ENCODE data around the gene CD200R1. TPM values are rescaled to one million over a fixed set of nuclear protein-coding genes. Genes with fewer than 3 reads are reported as not detected.

CD200R1 gene
- total RNA-seq, 1 donor from 2014 or later, result 1.5 TPM

DNA sequence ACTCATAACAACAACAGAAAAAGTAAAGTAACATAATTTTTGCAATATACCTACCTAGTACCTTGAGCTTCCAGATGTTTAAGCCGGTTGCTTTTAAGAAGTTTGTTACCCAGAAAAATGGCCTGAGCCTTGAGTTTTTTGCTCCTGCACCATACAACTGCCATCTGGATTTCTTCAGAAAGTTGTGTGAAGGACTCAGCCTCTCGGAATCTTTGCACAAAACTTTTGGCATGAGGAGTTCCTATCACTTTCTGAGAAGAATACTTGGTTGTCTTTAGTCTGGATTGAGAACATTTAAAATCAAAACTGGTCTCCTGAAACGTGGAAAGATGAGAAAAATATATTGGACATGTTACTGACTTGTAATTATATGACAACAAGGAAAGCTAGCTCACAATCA, 33.2 kb upstream of the CD200R1 start:
- DNase-seq (no peak), ATAC-seq (no peak)
- TF ChIP-seq, protein P1, sequence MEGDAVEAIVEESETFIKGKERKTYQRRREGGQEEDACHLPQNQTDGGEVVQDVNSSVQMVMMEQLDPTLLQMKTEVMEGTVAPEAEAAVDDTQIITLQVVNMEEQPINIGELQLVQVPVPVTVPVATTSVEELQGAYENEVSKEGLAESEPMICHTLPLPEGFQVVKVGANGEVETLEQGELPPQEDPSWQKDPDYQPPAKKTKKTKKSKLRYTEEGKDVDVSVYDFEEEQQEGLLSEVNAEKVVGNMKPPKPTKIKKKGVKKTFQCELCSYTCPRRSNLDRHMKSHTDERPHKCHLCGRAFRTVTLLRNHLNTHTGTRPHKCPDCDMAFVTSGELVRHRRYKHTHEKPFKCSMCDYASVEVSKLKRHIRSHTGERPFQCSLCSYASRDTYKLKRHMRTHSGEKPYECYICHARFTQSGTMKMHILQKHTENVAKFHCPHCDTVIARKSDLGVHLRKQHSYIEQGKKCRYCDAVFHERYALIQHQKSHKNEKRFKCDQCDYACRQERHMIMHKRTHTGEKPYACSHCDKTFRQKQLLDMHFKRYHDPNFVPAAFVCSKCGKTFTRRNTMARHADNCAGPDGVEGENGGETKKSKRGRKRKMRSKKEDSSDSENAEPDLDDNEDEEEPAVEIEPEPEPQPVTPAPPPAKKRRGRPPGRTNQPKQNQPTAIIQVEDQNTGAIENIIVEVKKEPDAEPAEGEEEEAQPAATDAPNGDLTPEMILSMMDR (IDR thresholded peaks at IDR 0.05), result no peak
- Histone ChIP-seq H3K4me1 (no peaks in the 10 kb centered on the region), H3K4me3 (no peak overlapping the region), H3K27ac (no peak overlapping the region), H3K9me3 (no peaks in the 10 kb centered on the region), H3K36me3 (peaks cover 99% of the 10 kb centered on the region), H3K27me3 (ENCODE audit: low read depth) (no peaks in the 10 kb centered on the region)
- intact Hi-C loops (cut with DNase I), result no loop called here

DNA sequence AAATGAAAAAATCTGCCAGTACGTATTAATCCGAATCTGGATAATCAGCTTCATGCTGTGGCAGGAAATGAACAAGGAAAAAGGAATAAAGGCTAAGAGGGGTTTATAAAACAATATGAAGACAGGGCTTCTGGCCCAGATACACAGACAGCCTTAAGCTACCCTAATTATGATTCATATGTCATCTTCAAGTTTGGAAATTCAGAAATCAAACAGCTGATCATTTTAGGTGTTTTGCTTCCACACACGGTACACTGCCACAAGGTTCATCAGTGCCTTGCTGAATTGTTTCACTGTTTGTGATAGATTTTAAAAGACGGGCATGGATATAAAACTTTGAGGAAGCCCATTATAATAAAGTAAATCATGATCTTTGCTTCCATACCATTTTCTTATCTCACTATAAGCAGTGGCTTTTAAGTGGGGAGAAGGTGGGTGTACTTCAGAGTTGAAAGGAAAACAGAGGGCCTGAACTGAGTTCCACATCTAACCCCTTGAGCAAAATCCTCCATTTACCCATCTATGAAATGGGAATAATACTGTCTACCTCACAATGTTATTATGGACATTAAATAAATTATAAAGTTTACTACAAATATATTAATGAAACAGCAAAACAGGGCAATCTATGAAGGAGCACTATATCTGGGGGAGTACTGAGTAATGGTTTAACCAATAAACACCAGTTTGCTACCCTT, 31.6 kb upstream of the CD200R1 start:
- Histone ChIP-seq H3K27ac (no peak overlapping the region), H3K36me3 (peaks cover 99% of the 10 kb centered on the region), H3K9me3 (no peaks in the 10 kb centered on the region), H3K4me1 (no peaks in the 10 kb centered on the region), H3K27me3 (ENCODE audit: low read depth) (no peaks in the 10 kb centered on the region), H3K4me3 (no peak overlapping the region)
- no peak for DNase-seq
- no peak for ATAC-seq
- TF ChIP-seq, protein P1 (IDR thresholded peaks at IDR 0.05), result no peak
- intact Hi-C loops (cut with DNase I), result no loop called here

DNA sequence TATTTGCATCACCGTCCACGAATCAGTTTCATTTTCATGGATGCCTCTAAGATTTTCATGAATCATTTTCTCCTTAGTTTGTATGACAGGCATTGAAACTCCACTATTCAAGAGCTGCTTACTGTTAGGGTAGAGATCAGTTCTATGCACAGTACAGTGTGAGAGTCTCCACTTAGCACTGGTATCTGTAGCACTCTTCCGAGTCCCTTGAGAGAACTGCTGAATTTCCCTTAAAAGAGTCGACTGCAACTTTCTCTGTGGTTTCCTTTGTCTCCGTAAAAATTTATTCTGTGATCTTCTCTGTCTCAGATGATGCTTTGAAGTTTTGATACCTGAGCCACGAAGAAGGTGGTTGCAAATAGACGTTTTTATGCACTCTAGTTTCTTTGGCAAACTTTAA, 30.7 kb upstream of the CD200R1 start:
- Histone ChIP-seq H3K27ac (no peak overlapping the region), H3K36me3 (peaks cover 99% of the 10 kb centered on the region), H3K9me3 (no peaks in the 10 kb centered on the region), H3K4me1 (no peaks in the 10 kb centered on the region), H3K4me3 (no peak overlapping the region), H3K27me3 (ENCODE audit: low read depth) (no peaks in the 10 kb centered on the region)
- intact Hi-C loops (cut with DNase I), result no loop called here
- TF ChIP-seq, protein P1 (IDR thresholded peaks at IDR 0.05), result no peak
- no peak for DNase-seq
- ATAC-seq, result no peak

DNA sequence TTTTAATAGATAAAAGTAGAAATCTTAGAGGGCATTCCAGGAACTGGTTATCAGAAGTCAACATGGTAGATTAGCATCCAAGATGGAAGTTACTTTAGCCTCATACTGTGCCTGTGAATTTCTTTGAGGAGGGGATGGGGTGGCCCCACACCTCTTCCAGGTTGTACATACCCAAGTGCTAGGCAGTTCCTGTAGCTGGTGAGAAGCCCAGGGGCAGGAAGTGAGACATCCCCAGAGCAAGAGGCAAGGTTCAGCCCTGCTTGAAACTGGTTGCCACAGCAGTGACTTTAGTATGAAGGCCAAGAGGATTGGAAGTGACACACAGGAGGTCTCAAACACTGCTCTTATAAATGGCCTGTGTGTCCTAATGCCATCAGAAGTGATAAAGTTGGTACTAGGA, 27.8 kb upstream of the CD200R1 start:
- peaks cover 99% of the 10 kb centered on the region for H3K36me3 ChIP-seq
- no peak for ATAC-seq

DNA sequence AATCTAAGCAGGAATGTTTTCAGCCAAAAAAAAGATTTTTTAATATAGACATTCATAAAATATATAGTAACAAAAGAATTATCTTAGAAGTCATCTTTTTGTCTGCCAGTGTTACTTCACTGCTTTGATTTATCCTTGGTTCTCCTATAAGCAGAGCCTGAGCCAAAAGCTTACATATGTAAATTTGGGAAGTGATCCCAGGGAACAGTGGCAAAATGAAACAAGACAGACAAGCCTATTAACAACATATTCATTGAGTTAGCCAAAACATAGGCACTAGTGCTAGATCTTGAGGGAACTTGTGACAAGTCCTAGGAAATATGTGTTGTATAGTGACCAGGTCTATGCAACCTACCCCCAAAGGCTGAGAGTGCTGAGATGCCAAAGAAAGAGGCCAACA, 27.1 kb upstream of the CD200R1 start:
- TF ChIP-seq, protein P1 (IDR thresholded peaks at IDR 0.05), result no peak
- H3K9me3 ChIP-seq, result no peaks in the 10 kb centered on the region

More for the DNA sequence above, 27.8 kb upstream of the CD200R1 start:
- intact Hi-C loops (cut with DNase I), result no loop called here
- DNase-seq, result no peak
- H3K9me3 ChIP-seq, result no peaks in the 10 kb centered on the region
- H3K4me1 ChIP-seq, result no peaks in the 10 kb centered on the region
- H3K27me3 ChIP-seq (ENCODE audit: low read depth), result no peaks in the 10 kb centered on the region
- no peak overlapping the region for H3K27ac ChIP-seq
- no peak overlapping the region for H3K4me3 ChIP-seq
- TF ChIP-seq, protein P1 (IDR thresholded peaks at IDR 0.05), result no peak

More for the DNA sequence above, 27.1 kb upstream of the CD200R1 start:
- ATAC-seq (no peak), DNase-seq (no peak)
- H3K4me3 ChIP-seq, result no peak overlapping the region
- H3K27ac ChIP-seq, result no peak overlapping the region
- H3K36me3 ChIP-seq, result peaks cover 99% of the 10 kb centered on the region
- no peaks in the 10 kb centered on the region for H3K4me1 ChIP-seq
- intact Hi-C loops (cut with DNase I), result no loop called here
- no peaks in the 10 kb centered on the region for H3K27me3 ChIP-seq (ENCODE audit: low read depth)

All from lower lobe of right lung (tissue), 2 donors.